Measurements from ENCODE around the gene HSD11B1. TPM values are rescaled to one million over a fixed set of nuclear protein-coding genes. Genes with fewer than 3 reads are reported as not detected.

HSD11B1 gene
- total RNA-seq, 2 donors from 2014 or later, result not detected

DNA sequence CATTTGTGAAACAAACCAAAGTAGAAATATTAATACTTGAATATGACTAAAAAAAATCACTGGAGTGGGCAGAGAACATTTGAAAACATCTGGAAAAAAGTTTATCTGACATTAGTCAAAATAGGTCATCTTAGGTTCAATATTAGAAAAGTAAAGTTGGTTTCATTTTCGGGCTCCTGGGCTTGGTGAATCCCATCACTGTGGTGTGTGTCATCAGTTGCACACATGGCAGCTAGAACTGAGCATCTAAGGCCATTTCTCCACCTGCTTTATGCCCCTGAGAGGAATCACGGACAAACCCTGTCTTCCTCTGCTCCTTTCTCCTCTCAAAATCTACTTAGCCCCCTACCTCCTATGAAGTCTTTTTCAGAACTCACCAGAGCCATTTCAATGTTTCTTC, 5.4 kb downstream of the HSD11B1 start:
- TF ChIP-seq, protein P1, sequence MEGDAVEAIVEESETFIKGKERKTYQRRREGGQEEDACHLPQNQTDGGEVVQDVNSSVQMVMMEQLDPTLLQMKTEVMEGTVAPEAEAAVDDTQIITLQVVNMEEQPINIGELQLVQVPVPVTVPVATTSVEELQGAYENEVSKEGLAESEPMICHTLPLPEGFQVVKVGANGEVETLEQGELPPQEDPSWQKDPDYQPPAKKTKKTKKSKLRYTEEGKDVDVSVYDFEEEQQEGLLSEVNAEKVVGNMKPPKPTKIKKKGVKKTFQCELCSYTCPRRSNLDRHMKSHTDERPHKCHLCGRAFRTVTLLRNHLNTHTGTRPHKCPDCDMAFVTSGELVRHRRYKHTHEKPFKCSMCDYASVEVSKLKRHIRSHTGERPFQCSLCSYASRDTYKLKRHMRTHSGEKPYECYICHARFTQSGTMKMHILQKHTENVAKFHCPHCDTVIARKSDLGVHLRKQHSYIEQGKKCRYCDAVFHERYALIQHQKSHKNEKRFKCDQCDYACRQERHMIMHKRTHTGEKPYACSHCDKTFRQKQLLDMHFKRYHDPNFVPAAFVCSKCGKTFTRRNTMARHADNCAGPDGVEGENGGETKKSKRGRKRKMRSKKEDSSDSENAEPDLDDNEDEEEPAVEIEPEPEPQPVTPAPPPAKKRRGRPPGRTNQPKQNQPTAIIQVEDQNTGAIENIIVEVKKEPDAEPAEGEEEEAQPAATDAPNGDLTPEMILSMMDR (conservative IDR thresholded peaks at IDR 0.05), result no peak
- Histone ChIP-seq H3K4me3 (ENCODE audit: low read length) (no peak overlapping the region), H3K9me3 (ENCODE audit: control insufficient read depth, low read length) (no peaks in the 10 kb centered on the region), H3K27me3 (ENCODE audit: control insufficient read depth, insufficient read depth, low read length, poor library complexity, severe bottlenecking) (peaks cover 31% of the 10 kb centered on the region), H3K9ac (ENCODE audit: extremely low read depth, low read length, poor library complexity, severe bottlenecking) (no peak overlapping the region), H3K36me3 (ENCODE audit: control insufficient read depth, insufficient read depth, low read length) (no peaks in the 10 kb centered on the region), H3K4me1 (ENCODE audit: control insufficient read depth, insufficient read depth, low read length) (no peaks in the 10 kb centered on the region), H3K27ac (ENCODE audit: low read depth, low read length) (no peak overlapping the region)
- Mint-ChIP-seq H3K27ac (no peak overlapping the region), H3K9me3 (no peaks in the 10 kb centered on the region), H3K4me1 (no peaks in the 10 kb centered on the region), H3K36me3 (ENCODE audit: low read depth) (no peaks in the 10 kb centered on the region), H3K27me3 (ENCODE audit: insufficient read depth) (peaks cover 12% of the 10 kb centered on the region), H3K4me3 (no peak overlapping the region)
- no peak for DNase-seq
- 80% methylated on average over 2 of the region's 2 CpGs; no CpG with 5 or more reads in 1 of the 2 experiments for WGBS, 2 experiments (ENCODE audit: insufficient coverage in 1 of 2, insufficient read length in 1 of 2)

DNA sequence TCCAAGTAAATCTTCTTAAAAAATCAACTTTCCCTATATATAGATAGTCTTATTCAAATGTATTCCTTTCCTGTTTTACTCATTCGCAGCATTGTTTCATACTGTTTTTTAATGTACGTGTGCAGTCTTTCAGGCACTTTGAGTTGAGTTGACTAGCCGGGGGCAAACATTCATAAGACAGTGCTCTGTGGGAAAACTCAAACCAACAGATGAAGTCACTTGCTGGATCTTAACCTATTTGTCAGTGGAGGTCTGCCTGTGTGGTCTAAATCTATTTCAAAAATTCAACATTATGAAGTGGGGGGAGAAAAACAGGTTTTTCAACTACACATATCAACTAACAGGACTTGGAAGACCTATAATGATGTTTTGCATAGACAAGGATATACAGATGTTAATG, 6.2 kb downstream of the HSD11B1 start:
- H3K9me3 Mint-ChIP-seq, result no peaks in the 10 kb centered on the region
- H3K27me3 Mint-ChIP-seq (ENCODE audit: insufficient read depth), result peaks cover 12% of the 10 kb centered on the region
- Histone ChIP-seq H3K4me3 (ENCODE audit: low read length) (no peak overlapping the region), H3K36me3 (ENCODE audit: control insufficient read depth, insufficient read depth, low read length) (no peaks in the 10 kb centered on the region), H3K4me1 (ENCODE audit: control insufficient read depth, insufficient read depth, low read length) (no peaks in the 10 kb centered on the region), H3K27me3 (ENCODE audit: control insufficient read depth, insufficient read depth, low read length, poor library complexity, severe bottlenecking) (peaks cover 31% of the 10 kb centered on the region), H3K9me3 (ENCODE audit: control insufficient read depth, low read length) (no peaks in the 10 kb centered on the region), H3K9ac (ENCODE audit: extremely low read depth, low read length, poor library complexity, severe bottlenecking) (no peak overlapping the region), H3K27ac (ENCODE audit: low read depth, low read length) (no peak overlapping the region)
- TF ChIP-seq, protein P1 (conservative IDR thresholded peaks at IDR 0.05), result no peak
- H3K36me3 Mint-ChIP-seq (ENCODE audit: low read depth), result no peaks in the 10 kb centered on the region
- no peaks in the 10 kb centered on the region for H3K4me1 Mint-ChIP-seq
- no peak overlapping the region for H3K27ac Mint-ChIP-seq
- WGBS, 2 experiments (ENCODE audit: insufficient coverage in 1 of 2, insufficient read length in 1 of 2), result 96 to 97% methylated on average over 3 of the region's 3 CpGs
- no peak overlapping the region for H3K4me3 Mint-ChIP-seq
- DNase-seq, result no peak

DNA sequence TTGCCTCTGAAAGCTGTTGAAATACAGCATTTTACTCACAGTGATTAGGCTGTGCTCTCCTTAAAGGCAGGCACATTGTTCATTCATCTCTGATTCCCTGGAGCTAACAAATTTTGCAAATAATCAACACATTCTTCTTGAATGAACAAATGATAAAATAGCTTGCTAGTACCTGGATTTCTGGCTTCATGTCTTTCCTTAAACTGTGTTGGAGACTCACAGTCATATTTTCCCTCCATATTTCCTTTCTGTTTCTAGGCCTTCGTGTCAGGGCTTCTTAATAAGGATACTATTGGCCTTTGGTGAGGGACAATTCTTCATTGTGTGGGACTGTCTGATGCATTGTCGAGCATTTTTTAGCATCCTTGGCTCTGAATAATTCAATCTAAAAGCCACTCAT, 9.7 kb downstream of the HSD11B1 start:
- no peak overlapping the region for H3K4me3 Mint-ChIP-seq
- H3K4me1 Mint-ChIP-seq, result no peaks in the 10 kb centered on the region
- no peaks in the 10 kb centered on the region for H3K9me3 Mint-ChIP-seq
- peaks cover 12% of the 10 kb centered on the region for H3K27me3 Mint-ChIP-seq (ENCODE audit: insufficient read depth)
- no peaks in the 10 kb centered on the region for H3K36me3 ChIP-seq (ENCODE audit: control insufficient read depth, insufficient read depth, low read length)
- no peak overlapping the region for H3K27ac ChIP-seq (ENCODE audit: low read depth, low read length)
- H3K9ac ChIP-seq (ENCODE audit: extremely low read depth, low read length, poor library complexity, severe bottlenecking), result no peak overlapping the region
- H3K27me3 ChIP-seq (ENCODE audit: control insufficient read depth, insufficient read depth, low read length, poor library complexity, severe bottlenecking), result peaks cover 46% of the 10 kb centered on the region
- H3K27ac Mint-ChIP-seq, result no peak overlapping the region
- H3K4me1 ChIP-seq (ENCODE audit: control insufficient read depth, insufficient read depth, low read length), result no peaks in the 10 kb centered on the region
- no peaks in the 10 kb centered on the region for H3K9me3 ChIP-seq (ENCODE audit: control insufficient read depth, low read length)
- 94 to 100% methylated on average over 1 to 2 of the region's 2 CpGs for WGBS, 2 experiments (ENCODE audit: insufficient coverage in 1 of 2, insufficient read length in 1 of 2)
- H3K36me3 Mint-ChIP-seq (ENCODE audit: low read depth), result no peaks in the 10 kb centered on the region
- no peak for DNase-seq
- TF ChIP-seq, protein P1 (conservative IDR thresholded peaks at IDR 0.05), result no peak
- H3K4me3 ChIP-seq (ENCODE audit: low read length), result no peak overlapping the region

Data from endodermal cell (in vitro differentiated cells).